Retina (tissue), 1 donor: ENCODE data around the gene TAPBP.
"Not testable (repeated sequence)": the region's sequence is repeated elsewhere in the genome, so short reads cannot be mapped to it uniquely, and the experiment has no call there.

Experiments used
- DNase-seq: peaks from one replicate; pipeline ENCODE4 v3.0.0-alpha.2; 2016

Gene TAPBP

GRCh38 chr6:33295621-33296369 is 18.1 kb downstream of the TAPBP start:
- DNase-seq = no peak

DNA sequence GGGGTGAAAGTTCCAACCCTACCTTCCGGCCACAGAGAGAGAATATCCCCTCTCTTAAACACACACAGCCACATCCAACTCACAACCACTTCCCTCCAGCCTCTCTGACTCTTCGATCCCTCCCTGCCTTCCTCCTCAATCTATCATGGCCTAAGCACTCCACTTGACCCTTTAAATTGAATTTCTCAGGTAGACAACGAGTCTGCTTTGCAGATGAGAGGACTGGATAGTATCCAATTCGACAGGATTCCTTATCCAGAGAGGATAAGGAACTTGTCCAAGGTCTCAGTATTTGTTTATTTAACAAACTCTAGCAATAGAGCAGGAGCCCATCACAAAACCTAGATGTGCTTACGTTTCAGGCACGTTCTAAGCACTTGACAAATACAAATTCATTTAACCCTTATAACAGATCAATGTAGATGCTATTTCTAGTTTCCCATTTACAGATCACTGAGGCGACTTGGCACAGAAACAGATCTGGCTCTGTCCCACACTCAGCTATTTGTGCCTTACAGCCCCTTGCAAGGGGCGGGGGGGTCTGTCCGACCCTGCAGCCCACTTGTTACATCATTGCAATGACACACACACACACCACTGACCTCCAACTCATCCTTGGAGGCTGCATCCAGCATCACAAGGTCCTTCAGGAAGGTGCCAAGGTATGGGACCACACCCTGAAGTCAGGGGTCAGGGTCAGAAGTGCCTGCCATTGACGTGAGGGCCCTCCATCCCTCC is 19.6 kb downstream of the TAPBP start:
- DNase-seq = no peak

GRCh38 chr6:33292996-33293682 is 20.7 kb downstream of the TAPBP start:
- no peak for DNase-seq

DNA sequence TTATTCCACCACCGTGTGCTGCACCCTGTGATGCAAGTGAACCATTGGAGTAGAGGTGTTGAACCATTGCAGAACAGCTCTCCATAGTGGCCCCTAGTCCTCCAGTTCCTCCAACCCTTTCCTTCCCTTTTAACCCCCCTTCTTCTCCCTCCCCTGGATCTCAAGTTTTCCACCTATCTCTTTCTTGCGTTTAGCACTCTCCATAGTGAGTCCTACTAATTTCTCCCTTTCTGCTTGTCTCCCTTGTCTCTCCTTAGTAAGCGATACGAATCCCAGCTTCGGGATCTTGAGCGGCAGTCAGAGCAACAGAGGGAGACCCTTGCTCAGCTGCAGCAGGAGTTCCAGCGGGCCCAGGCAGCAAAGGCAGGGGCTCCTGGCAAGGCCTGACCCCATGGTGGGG is 23.4 kb downstream of the TAPBP start:
- DNase-seq = no peak

- DNase-seq = no peak
Measured at GRCh38 chr6:33289784-33290315, 24.0 kb downstream of the TAPBP start.

DNA sequence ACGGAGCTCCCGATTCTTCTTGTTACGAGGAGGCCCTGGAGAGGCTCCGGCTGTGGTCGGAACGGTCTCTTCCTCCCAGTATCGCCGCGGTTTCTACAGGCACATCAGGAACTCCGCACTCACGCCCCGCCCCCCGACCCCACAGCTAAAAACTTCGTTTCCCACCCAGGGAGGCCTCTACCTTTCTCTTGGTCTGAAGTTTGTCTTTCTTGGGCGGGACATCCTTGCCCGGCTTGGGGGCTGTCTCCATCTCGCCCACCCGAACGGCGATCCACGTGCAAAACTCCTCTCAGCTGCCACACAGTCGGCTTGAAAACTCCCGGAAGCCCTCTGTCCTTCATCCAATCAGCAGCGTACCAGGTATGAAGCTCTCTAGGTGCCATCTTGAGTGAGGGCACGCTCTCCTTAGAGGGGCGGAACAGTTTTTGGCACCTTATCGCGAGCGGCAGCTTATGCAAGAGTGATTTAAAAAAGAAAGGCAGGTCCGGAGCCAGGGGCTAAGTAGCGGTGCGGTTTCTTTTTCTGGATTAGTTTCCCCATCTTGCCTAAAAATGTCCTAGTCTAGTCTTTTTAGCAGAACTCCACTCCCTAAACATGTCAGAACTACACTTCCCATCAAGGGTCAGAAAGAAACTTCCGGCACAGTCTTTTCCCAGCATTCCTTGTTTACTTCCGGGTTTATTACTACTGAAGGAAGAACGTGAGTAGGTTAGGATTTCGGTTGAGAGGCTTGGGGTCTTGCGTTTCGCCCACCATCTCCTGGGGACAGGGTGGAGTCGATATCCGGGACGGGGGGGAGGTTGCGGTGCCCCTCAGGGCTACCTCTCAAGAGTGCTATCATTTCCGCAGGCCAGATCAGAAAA is 24.7 kb downstream of the TAPBP start, which contains the start of the genes PFDN6 and WDR46:
TSS of gene PFDN6 (plus strand) at position 681 of the 863 bp plus-strand sequence. CDS start 256 bp downstream, outside the sequence.
TSS of gene WDR46 (minus strand) at position 319 of the 863 bp plus-strand sequence. CDS start at position 250, 69 bp downstream.
- peak; percentile 99 for DNase-seq

GRCh38 chr6:33288141-33288920 is 25.5 kb downstream of the TAPBP start:
- no peak for DNase-seq

- DNase-seq = no peak
Measured at GRCh38 chr6:33286946-33287914, 26.6 kb downstream of the TAPBP start.

GRCh38 chr6:33285214-33285613 is 28.7 kb downstream of the TAPBP start:
- DNase-seq = not testable (repeated sequence)

- DNase-seq = no peak
Measured at GRCh38 chr6:33280539-33280938, 33.3 kb downstream of the TAPBP start.

DNA sequence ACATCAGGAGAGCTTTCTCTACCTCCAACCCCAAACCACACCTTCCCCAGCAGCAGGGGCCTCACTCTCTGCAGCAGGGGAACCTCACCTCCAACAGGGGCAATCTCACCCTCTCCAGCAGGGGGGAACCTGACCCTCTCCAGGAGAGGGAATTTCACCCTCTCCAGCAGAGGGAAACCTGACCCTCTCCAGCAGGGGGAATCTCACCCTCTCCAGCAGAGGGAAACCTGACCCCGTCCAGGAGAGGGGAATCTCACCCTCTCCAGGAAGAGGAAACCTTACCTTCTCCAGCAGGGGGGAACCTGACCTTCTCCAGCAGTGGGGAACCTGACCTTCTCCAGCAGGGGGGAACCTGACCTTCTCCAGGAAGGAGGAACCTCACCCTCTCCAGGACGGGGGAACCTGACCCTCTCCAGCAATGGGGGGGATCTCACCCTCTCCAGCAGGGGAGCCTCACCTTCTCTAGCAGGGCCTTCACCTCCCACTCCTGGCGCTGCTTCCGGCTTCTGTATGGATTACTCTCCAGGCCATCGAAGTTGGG is 33.8 kb downstream of the TAPBP start:
- DNase-seq = no peak

DNA sequence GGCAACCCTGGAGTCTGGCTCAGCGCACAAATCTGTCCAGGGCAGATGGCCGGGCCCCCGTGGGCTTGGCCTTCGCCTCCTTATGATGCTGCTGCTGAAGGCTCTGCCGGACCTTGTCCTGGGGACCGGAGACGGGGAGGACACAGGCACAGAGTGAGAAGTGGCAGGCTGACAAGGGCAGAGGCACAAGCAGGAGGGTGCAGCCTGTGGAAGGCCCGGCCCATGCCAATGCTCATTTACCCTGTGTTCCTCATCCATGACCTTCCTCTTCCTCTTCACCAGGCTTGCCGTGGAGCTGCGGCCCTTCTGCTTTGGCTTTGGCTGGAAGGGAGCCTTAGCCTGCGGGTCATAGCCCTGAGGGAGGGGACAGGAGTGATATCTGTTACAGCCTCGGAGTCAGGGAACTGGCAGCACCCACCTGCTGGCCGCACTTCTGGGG is 34.6 kb downstream of the TAPBP start:
- no peak for DNase-seq

DNA sequence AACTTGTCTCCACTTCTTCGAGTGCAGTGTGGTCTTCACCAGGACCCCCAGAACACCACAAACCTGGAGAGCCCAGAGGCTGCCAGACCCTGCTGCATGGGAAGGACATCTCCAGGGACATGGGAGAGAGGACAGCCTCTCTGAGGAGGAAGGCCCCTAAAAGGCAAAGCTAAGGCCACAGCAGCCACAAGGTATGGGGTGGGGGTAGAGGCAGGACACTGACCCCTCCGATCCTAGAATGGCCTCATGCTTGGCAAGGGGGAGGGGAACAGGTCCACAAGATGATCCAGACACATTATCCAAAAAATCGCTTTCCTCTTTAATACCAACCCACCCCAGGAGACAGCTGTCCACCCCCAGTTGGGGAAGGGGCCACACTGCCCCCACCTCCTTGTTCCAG is 35.1 kb downstream of the TAPBP start:
- DNase-seq = no peak

- DNase-seq = no peak
Measured at GRCh38 chr6:33278392-33278741, 35.5 kb downstream of the TAPBP start.

DNA sequence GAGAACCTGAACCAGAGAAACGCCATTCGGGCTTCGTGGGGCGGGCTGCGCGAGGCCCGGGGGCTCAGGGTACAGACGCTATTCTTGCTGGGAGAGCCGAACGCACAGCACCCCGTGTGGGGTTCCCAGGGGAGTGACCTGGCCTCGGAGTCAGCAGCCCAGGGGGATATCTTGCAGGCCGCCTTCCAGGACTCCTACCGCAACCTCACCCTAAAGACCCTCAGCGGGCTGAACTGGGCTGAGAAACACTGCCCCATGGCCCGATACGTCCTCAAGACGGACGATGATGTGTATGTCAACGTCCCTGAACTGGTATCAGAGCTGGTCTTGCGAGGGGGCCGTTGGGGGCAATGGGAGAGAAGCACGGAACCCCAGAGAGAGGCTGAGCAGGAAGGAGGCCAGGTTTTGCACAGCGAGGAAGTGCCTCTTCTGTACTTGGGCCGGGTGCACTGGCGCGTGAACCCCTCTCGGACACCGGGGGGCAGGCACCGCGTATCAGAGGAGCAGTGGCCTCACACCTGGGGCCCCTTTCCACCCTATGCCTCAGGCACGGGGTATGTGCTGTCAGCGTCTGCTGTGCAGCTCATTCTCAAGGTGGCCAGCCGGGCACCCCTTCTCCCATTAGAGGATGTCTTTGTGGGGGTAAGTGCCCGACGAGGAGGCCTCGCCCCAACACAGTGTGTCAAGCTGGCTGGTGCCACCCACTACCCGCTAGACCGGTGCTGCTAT is 36.1 kb downstream of the TAPBP start:
- DNase-seq = peak; percentile 14

DNA sequence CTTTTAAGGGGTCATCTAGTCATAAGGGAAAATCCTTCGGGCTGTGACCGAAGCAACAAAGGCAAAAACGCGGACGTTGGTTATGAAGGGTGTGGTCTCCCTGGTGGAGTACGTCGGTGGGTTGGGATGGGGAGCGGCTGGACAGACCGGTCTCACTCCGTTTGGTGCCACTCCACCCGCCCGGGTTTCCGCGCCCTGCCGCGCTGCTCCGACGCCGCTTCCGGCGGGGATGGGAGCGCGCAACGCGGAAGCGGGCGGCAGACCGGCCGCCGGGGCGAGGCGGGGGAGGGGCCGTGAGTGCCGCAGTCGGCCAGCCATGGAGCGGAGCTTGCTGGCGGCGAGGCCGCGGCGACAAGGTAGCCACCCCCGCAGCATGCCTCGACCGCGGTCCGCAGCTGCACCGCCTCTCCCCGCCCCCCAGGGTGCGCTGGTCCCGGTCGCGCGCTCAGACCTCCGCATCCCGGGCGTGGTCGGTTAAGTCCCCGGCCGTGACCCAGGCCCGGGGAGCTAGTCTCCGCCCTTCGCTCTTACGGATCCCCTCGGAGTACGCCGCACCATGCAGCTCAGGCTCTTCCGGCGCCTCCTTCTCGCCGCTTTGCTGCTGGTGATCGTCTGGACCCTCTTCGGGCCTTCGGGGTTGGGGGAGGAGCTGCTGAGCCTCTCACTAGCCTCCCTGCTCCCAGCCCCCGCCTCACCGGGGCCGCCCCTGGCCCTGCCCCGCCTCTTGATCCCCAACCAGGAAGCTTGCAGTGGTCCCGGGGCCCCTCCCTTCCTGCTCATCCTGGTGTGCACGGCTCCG is 36.8 kb downstream of the TAPBP start, which contains the start of gene B3GALT4:
TSS of gene B3GALT4 (plus strand) at position 260 of the 799 bp plus-strand sequence. CDS start at position 557, 297 bp downstream.
- peak; percentile 92 for DNase-seq

GRCh38 chr6:33276581-33276863 is 37.4 kb downstream of the TAPBP start:
- DNase-seq = no peak
